ENCODE measurements around the gene MSH3.
"Not testable (repeated sequence)": the region's sequence is repeated elsewhere in the genome, so short reads cannot be mapped to it uniquely, and the experiment has no call there.

Gene MSH3

GRCh38 chr5:80797428-80798024, 143.1 kb downstream of the MSH3 start:
- no peak for DNase-seq (ENCODE audit: low spot score)

GRCh38 chr5:80798166-80798565, 143.7 kb downstream of the MSH3 start:
- DNase-seq (ENCODE audit: low spot score), result no peak

- no peak for DNase-seq (ENCODE audit: low spot score)
Measured at GRCh38 chr5:80798633-80799032, 144.2 kb downstream of the MSH3 start.

- no peak for DNase-seq (ENCODE audit: low spot score)
Measured at GRCh38 chr5:80799041-80799440, 144.6 kb downstream of the MSH3 start.

GRCh38 chr5:80799573-80799972, 145.1 kb downstream of the MSH3 start:
- no peak for DNase-seq (ENCODE audit: low spot score)

- DNase-seq (ENCODE audit: low spot score), result no peak
Measured at GRCh38 chr5:80804332-80804731, 149.9 kb downstream of the MSH3 start.

- DNase-seq (ENCODE audit: low spot score), result no peak
Measured at GRCh38 chr5:80805038-80805437, 150.6 kb downstream of the MSH3 start.

GRCh38 chr5:80806929-80807328, 152.5 kb downstream of the MSH3 start:
- DNase-seq (ENCODE audit: low spot score), result no peak

- DNase-seq (ENCODE audit: low spot score), result no peak
Measured at GRCh38 chr5:80809451-80809850, 155.0 kb downstream of the MSH3 start.

GRCh38 chr5:80810425-80810824, 156.0 kb downstream of the MSH3 start:
- no peak for DNase-seq (ENCODE audit: low spot score)

- no peak for DNase-seq (ENCODE audit: low spot score)
Measured at GRCh38 chr5:80816590-80816989, 162.1 kb downstream of the MSH3 start.

GRCh38 chr5:80820685-80821084, 166.2 kb downstream of the MSH3 start:
- DNase-seq (ENCODE audit: low spot score), result no peak

GRCh38 chr5:80822640-80823039, 168.2 kb downstream of the MSH3 start:
- no peak for DNase-seq (ENCODE audit: low spot score)

GRCh38 chr5:80824159-80824558, 169.7 kb downstream of the MSH3 start:
- DNase-seq (ENCODE audit: low spot score), result not testable (repeated sequence)

GRCh38 chr5:80825786-80826460, 171.5 kb downstream of the MSH3 start:
- peak; percentile 64 for DNase-seq (ENCODE audit: low spot score)

- DNase-seq (ENCODE audit: low spot score), result no peak
Measured at GRCh38 chr5:80834710-80835109, 180.3 kb downstream of the MSH3 start.

- DNase-seq (ENCODE audit: low spot score), result no peak
Measured at GRCh38 chr5:80835128-80835527, 180.7 kb downstream of the MSH3 start.

GRCh38 chr5:80837679-80838078, 183.2 kb downstream of the MSH3 start:
- no peak for DNase-seq (ENCODE audit: low spot score)

GRCh38 chr5:80841026-80841797, 186.8 kb downstream of the MSH3 start:
- not testable (repeated sequence) for DNase-seq (ENCODE audit: low spot score)

GRCh38 chr5:80846422-80846821, 192.0 kb downstream of the MSH3 start:
- DNase-seq (ENCODE audit: low spot score), result not testable (repeated sequence)

- not testable (repeated sequence) for DNase-seq (ENCODE audit: low spot score)
Measured at GRCh38 chr5:80850168-80850567, 195.7 kb downstream of the MSH3 start.

GRCh38 chr5:80852331-80853245, 198.1 kb downstream of the MSH3 start:
- no peak for DNase-seq (ENCODE audit: low spot score)
